ENCODE results near the gene HS6ST1.

The HS6ST1 gene

DNA sequence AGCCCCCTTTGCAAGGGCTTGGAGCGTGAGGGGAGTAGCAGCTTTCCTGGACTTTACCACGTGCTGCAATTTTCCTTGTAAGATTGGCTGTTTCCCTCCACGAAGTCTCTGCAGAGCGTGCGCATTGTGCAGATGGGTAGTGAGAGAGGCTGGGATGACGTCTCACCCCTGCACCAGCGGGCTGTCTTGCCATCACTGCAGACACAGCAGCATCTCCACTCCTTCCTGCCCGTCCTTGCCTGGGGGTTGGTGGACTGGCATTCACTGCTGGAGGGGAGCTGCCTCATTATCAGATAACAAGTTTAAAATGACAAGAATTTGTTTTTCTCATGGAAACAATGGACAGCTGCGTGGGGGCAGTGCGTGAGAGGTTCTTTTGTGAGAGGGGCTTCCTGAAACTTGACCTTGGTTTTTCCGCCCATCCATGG is 45.3 kb upstream of the HS6ST1 start:
- TF ChIP-seq, protein P1, sequence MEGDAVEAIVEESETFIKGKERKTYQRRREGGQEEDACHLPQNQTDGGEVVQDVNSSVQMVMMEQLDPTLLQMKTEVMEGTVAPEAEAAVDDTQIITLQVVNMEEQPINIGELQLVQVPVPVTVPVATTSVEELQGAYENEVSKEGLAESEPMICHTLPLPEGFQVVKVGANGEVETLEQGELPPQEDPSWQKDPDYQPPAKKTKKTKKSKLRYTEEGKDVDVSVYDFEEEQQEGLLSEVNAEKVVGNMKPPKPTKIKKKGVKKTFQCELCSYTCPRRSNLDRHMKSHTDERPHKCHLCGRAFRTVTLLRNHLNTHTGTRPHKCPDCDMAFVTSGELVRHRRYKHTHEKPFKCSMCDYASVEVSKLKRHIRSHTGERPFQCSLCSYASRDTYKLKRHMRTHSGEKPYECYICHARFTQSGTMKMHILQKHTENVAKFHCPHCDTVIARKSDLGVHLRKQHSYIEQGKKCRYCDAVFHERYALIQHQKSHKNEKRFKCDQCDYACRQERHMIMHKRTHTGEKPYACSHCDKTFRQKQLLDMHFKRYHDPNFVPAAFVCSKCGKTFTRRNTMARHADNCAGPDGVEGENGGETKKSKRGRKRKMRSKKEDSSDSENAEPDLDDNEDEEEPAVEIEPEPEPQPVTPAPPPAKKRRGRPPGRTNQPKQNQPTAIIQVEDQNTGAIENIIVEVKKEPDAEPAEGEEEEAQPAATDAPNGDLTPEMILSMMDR (IDR thresholded peaks at IDR 0.05) = no peak
- peaks cover 72% of the 10 kb centered on the region for H3K4me1 Mint-ChIP-seq
- H3K27ac Mint-ChIP-seq = no peak overlapping the region
- DNase-seq = no peak
- no peaks in the 10 kb centered on the region for H3K9me3 Mint-ChIP-seq
- no peak overlapping the region for H3K4me3 Mint-ChIP-seq
- peaks cover 27% of the 10 kb centered on the region for H3K27me3 Mint-ChIP-seq (ENCODE audit: low read depth, poor library complexity)
- H3K36me3 Mint-ChIP-seq (ENCODE audit: low read depth) = no peaks in the 10 kb centered on the region

DNA sequence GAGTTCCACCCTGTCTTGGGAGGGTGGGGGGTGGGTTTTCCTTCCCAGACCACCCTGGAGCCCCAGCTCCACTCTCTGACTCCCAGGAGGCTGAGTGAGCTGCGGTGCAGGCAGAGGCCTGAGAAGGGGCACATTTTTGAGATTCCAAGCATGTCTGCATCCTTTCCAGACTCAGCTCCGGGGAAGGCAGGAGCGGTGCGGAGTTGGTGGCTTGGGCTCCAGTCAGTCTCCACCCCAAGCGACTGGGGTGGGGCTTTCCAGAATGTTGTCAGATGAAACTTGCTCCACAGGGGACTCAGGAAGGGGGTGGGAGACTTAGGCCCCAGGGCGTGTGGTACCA is 44.2 kb upstream of the HS6ST1 start:
- Mint-ChIP-seq H3K27me3 (ENCODE audit: low read depth, poor library complexity) (peaks cover 27% of the 10 kb centered on the region), H3K27ac (peak overlapping the region; percentile 98), H3K9me3 (peaks cover under 1% of the 10 kb centered on the region), H3K36me3 (ENCODE audit: low read depth) (no peaks in the 10 kb centered on the region), H3K4me1 (peaks cover 61% of the 10 kb centered on the region), H3K4me3 (peak overlapping the region; percentile 16)
- TF ChIP-seq, protein P1 (IDR thresholded peaks at IDR 0.05) = no peak
- DNase-seq = peak; percentile 68

DNA sequence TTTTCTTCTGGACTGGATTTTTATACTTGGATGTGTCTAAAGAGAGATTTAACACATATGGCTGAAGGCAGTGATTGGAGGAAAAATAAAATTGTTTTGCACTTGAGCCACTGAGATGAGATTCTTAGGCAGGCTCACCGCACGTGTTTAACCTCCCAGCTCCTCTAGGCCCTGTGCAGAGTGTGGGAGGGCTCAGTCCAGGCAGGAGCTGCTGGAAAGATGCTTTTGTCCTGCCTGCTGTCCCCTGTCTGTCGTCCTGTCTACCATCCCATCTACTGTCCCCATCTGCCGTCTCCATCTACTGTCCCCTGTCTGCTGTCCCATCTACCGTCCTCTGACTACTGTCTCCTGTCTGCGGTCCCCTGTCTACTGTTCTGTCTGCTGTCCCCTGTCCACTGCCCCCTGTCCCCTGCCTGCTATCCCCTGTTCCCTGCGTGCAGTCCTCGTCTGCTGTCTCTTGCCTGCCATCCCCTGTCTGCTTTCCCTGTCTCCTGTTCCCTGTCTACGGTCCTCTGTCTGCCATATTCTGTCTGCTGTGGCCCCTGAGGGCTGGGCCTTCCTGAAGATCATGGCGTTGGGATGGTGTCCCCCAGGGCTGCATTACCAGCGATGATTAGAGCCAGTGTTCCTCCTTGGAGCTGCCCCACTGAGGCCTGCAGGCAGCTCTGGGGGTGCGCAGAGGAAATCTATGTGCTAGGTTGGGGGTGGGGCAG is 43.7 kb upstream of the HS6ST1 start:
- H3K9me3 Mint-ChIP-seq = peaks cover 6% of the 10 kb centered on the region
- TF ChIP-seq, protein P1 (IDR thresholded peaks at IDR 0.05) = no peak
- peaks cover 27% of the 10 kb centered on the region for H3K27me3 Mint-ChIP-seq (ENCODE audit: low read depth, poor library complexity)
- H3K36me3 Mint-ChIP-seq (ENCODE audit: low read depth) = no peaks in the 10 kb centered on the region
- no peak for DNase-seq
- peak overlapping the region; percentile 23 for H3K4me3 Mint-ChIP-seq
- peaks cover 58% of the 10 kb centered on the region for H3K4me1 Mint-ChIP-seq
- peak overlapping the region; percentile 80 for H3K27ac Mint-ChIP-seq

DNA sequence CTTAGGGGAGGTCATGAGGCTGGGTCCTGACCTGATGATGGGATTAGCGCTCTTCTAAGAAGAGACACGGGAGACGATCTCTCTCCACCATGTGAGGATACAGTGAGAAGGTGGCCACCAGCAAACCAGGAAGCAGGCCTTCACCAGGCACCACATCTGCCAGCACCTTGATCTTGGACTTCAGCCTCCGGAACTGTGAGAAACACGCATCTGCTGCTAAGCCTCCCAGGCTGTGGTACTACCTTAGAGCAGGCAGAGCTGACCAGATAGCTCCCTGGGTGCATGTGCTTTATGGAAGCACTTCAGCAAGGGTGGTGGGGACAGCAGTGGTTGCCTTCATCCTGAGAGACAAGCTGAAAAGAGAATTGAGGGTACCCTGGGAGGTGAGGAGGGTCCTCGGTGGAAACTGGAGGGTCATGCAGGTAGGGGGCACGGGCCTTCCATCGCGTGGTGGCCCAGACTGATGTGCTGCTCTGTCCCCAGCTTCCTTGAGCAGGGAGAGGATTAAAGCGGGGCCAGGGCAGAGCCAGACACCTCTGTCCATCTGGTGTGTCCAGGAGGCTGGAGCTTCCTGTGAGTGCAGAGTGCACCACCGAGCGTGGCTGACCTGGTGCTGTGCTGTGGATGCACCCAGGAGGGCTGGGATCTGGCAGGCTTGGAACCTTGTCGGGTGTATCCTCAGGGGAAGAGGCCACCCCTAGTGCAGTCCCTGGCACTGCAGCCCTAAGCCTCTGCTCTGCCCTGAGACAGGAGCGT is 42.9 kb upstream of the HS6ST1 start:
- Mint-ChIP-seq H3K27me3 (ENCODE audit: low read depth, poor library complexity) (peaks cover 27% of the 10 kb centered on the region), H3K4me1 (peaks cover 52% of the 10 kb centered on the region), H3K9me3 (peaks cover 10% of the 10 kb centered on the region), H3K4me3 (peak overlapping the region; percentile 23), H3K27ac (peak overlapping the region; percentile 83), H3K36me3 (ENCODE audit: low read depth) (no peaks in the 10 kb centered on the region)
- TF ChIP-seq, protein P1 (IDR thresholded peaks at IDR 0.05) = no peak
- no peak for DNase-seq

DNA sequence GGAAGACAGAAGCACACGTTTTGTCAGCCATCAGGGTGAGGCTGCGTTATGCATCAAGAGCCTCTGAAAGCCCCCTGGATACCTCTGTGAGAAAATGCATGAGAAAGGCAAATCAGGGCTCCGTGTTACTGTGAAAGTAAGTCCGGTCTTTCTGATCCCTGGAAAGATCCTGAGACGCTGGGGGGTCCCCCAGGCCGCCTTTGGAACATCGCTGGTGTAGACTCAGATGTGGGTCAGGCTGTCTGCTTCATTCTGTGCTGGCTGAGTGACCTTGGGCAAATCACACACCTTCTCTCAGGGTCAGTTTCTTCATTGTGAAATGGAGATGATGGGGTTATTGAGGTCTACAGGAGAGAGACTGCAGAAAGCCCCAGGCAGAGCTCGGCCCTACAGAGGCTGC is 42.0 kb upstream of the HS6ST1 start:
- Mint-ChIP-seq H3K27me3 (ENCODE audit: low read depth, poor library complexity) (peaks cover 24% of the 10 kb centered on the region), H3K4me3 (no peak overlapping the region), H3K27ac (no peak overlapping the region), H3K9me3 (peaks cover 15% of the 10 kb centered on the region), H3K36me3 (ENCODE audit: low read depth) (no peaks in the 10 kb centered on the region), H3K4me1 (peaks cover 43% of the 10 kb centered on the region)
- DNase-seq = no peak
- TF ChIP-seq, protein P1 (IDR thresholded peaks at IDR 0.05) = no peak

Measured in nephron progenitor cell (in vitro differentiated cells).